Prostate gland (tissue), 2 donors: Measurements from ENCODE around the gene SBF2. TPM values are rescaled to one million over a fixed set of nuclear protein-coding genes. Genes with fewer than 3 reads are reported as not detected.
A peak's percentile ranks its signal among the peaks of the same experiment; 100 is the strongest.

ENCODE experiments used
- DNase-seq: peaks from one replicate; pipeline ENCODE4 v3.0.0-alpha.2; 2019; ENCODE audit warnings: low spot score
- H3K27ac ChIP-seq, 2 donors: fragments of 200-600 bp; sonication (generic); 2 replicates each; pipeline ENCODE4 v1.5.1; 2017 to 2019
- H3K27me3 ChIP-seq: fragments of 200-600 bp; sonication (generic); replicated peaks from 2 replicates; pipeline ENCODE4 v1.5.1; 2019; ENCODE audit not compliant: insufficient read depth
- H3K36me3 ChIP-seq, 2 donors: fragments of 200-600 bp; sonication (generic); 1 replicate in 1 of 2; 2 replicates in 1 of 2; pipeline versions ENCODE4 v1.5.1 to v1.8.1; 2017 to 2019
- H3K4me1 ChIP-seq: fragments of 200-600 bp; sonication (generic); replicated peaks from 2 replicates; pipeline ENCODE4 v1.5.1; 2019
- H3K4me3 ChIP-seq, 2 donors: fragments of 200-600 bp; sonication (generic); 2 replicates each; pipeline ENCODE4 v1.5.1; 2017 to 2019
- H3K9me3 ChIP-seq: fragments of 200-600 bp; sonication (generic); 2 replicates; pipeline ENCODE4 v1.5.1; 2017
- CTCF ChIP-seq, 4 experiments: fragments of 200-600 bp in 2 of 4; fragments of 450-650 bp in 2 of 4; sonication (generic) in 2 of 4; IDR thresholded peaks; 1 replicate in 3 of 4; 2 replicates in 1 of 4; pipeline ENCODE4 v1.5.1; 2016 to 2019; ENCODE audit warnings: antibody characterized with exemption in 4 of 4, mild to moderate bottlenecking in 2 of 4, moderate library complexity in 2 of 4
- POLR2A ChIP-seq: fragments of 450-650 bp; IDR thresholded peaks from one replicate; pipeline ENCODE4 v1.6.1; 2016; ENCODE audit warnings: antibody characterized with exemption, mild to moderate bottlenecking
- POLR2AphosphoS5 ChIP-seq: sonication (generic); formaldehyde crosslinking; IDR thresholded peaks from one replicate; pipeline ENCODE4 v1.6.1; 2017; ENCODE audit warnings: antibody characterized with exemption
- WGBS: methylation state at CpG from one replicate; pipeline ENCODE4 v1.1.5; 2018; 5-methylcytosine and 5-hydroxymethylcytosine counted together
- intact Hi-C: fragments of 100-400 bp; cut with DNase I; formaldehyde crosslinking; loops from one replicate; pipeline ENCODE4 v1.14.2; 2022
- total RNA-seq, 2 donors: library from RNA; depleted of rRNA; stranded (reverse); fragments of >200 nt; gene quantifications; one replicate each; pipeline ENCODE4 v1.1.0, GENCODE V29; 2016

SBF2 gene
- total RNA-seq, 2 donors from 2014 or later, result 35.9 to 56.7 TPM

GRCh38 chr11:9755561-9756185, 538.3 kb downstream of the SBF2 start:
- no peak for DNase-seq
- Histone ChIP-seq H3K27me3 (no peaks in the 10 kb centered on the region), H3K36me3 (no peaks in the 10 kb centered on the region), H3K4me1 (peaks cover 15% of the 10 kb centered on the region), H3K9me3 (no peaks in the 10 kb centered on the region), H3K27ac (no peak overlapping the region), H3K4me3 (no peak overlapping the region)
- intact Hi-C loops, result loop anchor here (5.0 kb wide), 3 partner anchors 107 to 612 kb away; no protein-coding TSS in a partner anchor
- no peak for TF ChIP-seq POLR2A
- WGBS, result 61% methylated on average over 7 of the region's 7 CpGs

- no peak for DNase-seq
- TF ChIP-seq POLR2A (no peak), CTCF (IDR thresholded peaks at IDR 0.05) (no peak), POLR2AphosphoS5 (peak; percentile 10)
- WGBS, result 53% methylated on average over 3 of the region's 3 CpGs
- Histone ChIP-seq H3K4me1 (peaks cover 4% of the 10 kb centered on the region), H3K27ac (no peak overlapping the region), H3K27me3 (no peaks in the 10 kb centered on the region), H3K9me3 (no peaks in the 10 kb centered on the region), H3K4me3 (no peak overlapping the region), H3K36me3 (no peaks in the 10 kb centered on the region)
- intact Hi-C loops, result no loop called here
These were observed 540.0 kb downstream of the SBF2 start for GRCh38 chr11:9754010-9754471.

- intact Hi-C loops, result no loop called here
- WGBS, result 71% methylated on average over 3 of the region's 3 CpGs
These were observed 541.0 kb downstream of the SBF2 start for GRCh38 chr11:9753021-9753420.

GRCh38 chr11:9752091-9752490, 541.9 kb downstream of the SBF2 start:
- Histone ChIP-seq H3K4me1 (no peaks in the 10 kb centered on the region), H3K9me3 (no peaks in the 10 kb centered on the region), H3K27ac (no peak overlapping the region), H3K36me3 (no peaks in the 10 kb centered on the region), H3K4me3 (no peak overlapping the region), H3K27me3 (no peaks in the 10 kb centered on the region)
- WGBS, result 87% methylated on average over 3 of the region's 3 CpGs
- intact Hi-C loops, result no loop called here
- no peak for DNase-seq
- TF ChIP-seq POLR2AphosphoS5 (no peak), CTCF (IDR thresholded peaks at IDR 0.05) (no peak), POLR2A (no peak)

More at GRCh38 chr11:9753021-9753420, 541.0 kb downstream of the SBF2 start:
- Histone ChIP-seq H3K27ac (no peak overlapping the region), H3K4me3 (no peak overlapping the region), H3K27me3 (no peaks in the 10 kb centered on the region), H3K4me1 (no peaks in the 10 kb centered on the region), H3K36me3 (no peaks in the 10 kb centered on the region), H3K9me3 (no peaks in the 10 kb centered on the region)
- no peak for DNase-seq
- TF ChIP-seq CTCF (IDR thresholded peaks at IDR 0.05) (no peak), POLR2A (no peak), POLR2AphosphoS5 (no peak)

- intact Hi-C loops, result no loop called here
- H3K36me3 ChIP-seq, result no peaks in the 10 kb centered on the region
- WGBS, result 51% methylated on average over 4 of the region's 4 CpGs
- no peak overlapping the region for H3K4me3 ChIP-seq
- DNase-seq, result peak; percentile 15
- TF ChIP-seq CTCF (IDR thresholded peaks at IDR 0.05) (no peak), POLR2A (no peak), POLR2AphosphoS5 (no peak)
- H3K4me1 ChIP-seq, result no peaks in the 10 kb centered on the region
- no peaks in the 10 kb centered on the region for H3K9me3 ChIP-seq
- H3K27me3 ChIP-seq, result no peaks in the 10 kb centered on the region
- H3K27ac ChIP-seq, result no peak overlapping the region
These were observed 543.5 kb downstream of the SBF2 start for GRCh38 chr11:9750551-9750950.
